Effector CD8-positive, alpha-beta T cell (primary cell): ENCODE results near the gene KCNQ4.

Source experiments
- DNase-seq: peaks from one replicate; lab custom pipeline; 2025; lab: John Stamatoyannopoulos, UW

The KCNQ4 gene

GRCh38 chr1:40858856-40859416 is 75.3 kb downstream of the KCNQ4 start:
- no peak for DNase-seq

GRCh38 chr1:40860706-40861223 is 77.2 kb downstream of the KCNQ4 start:
- no peak for DNase-seq

- DNase-seq: peak; percentile 7
Observed at GRCh38 chr1:40861224-40862003, 77.8 kb downstream of the KCNQ4 start.

GRCh38 chr1:40862008-40862863 is 78.6 kb downstream of the KCNQ4 start, which contains the start of gene CITED4:
TSS of gene CITED4 (minus strand) at chr1:40862363. CDS start at chr1:40862127, 236 bp downstream.
- DNase-seq: peak; percentile 96

- DNase-seq: no peak
Observed at GRCh38 chr1:40868051-40868723, 84.6 kb downstream of the KCNQ4 start.

GRCh38 chr1:40870135-40870728 is 86.6 kb downstream of the KCNQ4 start:
- no peak for DNase-seq

- DNase-seq: no peak
Observed at GRCh38 chr1:40872276-40872675, 88.7 kb downstream of the KCNQ4 start.

- no peak for DNase-seq
Observed at GRCh38 chr1:40873863-40874472, 90.4 kb downstream of the KCNQ4 start.

- no peak for DNase-seq
Observed at GRCh38 chr1:40876436-40876761, 92.8 kb downstream of the KCNQ4 start.

GRCh38 chr1:40876891-40877290 is 93.3 kb downstream of the KCNQ4 start:
- DNase-seq: no peak

GRCh38 chr1:40877698-40878097 is 94.1 kb downstream of the KCNQ4 start:
- no peak for DNase-seq

GRCh38 chr1:40878906-40879305 is 95.3 kb downstream of the KCNQ4 start:
- DNase-seq: no peak

- no peak for DNase-seq
Observed at GRCh38 chr1:40879482-40880175, 96.0 kb downstream of the KCNQ4 start.

- no peak for DNase-seq
Observed at GRCh38 chr1:40880813-40881549, 97.4 kb downstream of the KCNQ4 start.

GRCh38 chr1:40884055-40884795 is 100.6 kb downstream of the KCNQ4 start:
- DNase-seq: no peak

GRCh38 chr1:40886318-40887011 is 102.9 kb downstream of the KCNQ4 start:
- DNase-seq: no peak

- no peak for DNase-seq
Observed at GRCh38 chr1:40887012-40887378, 103.4 kb downstream of the KCNQ4 start.

- no peak for DNase-seq
Observed at GRCh38 chr1:40887652-40888051, 104.1 kb downstream of the KCNQ4 start.
